OCI-LY7 (cell line): ENCODE results near the gene SNRPB. TPM values are rescaled to one million over a fixed set of nuclear protein-coding genes. Genes with fewer than 3 reads are reported as not detected.

ENCODE experiments used
- BruUV-seq: library from RNA; stranded (reverse); fragments of 400-500 nt; replicated peaks from 2 replicates; lab custom pipeline; 2021; lab: Mats Ljungman, UMichigan
- CTCF ChIA-PET: fragments of 300-600 bp; sonication (Branson Sonifier 250); formaldehyde crosslinking; loops from one replicate; lab custom pipeline; 2022; ENCODE audit warnings: antibody characterized with exemption; ENCODE audit not compliant: unreplicated experiment; lab: Charles Lee
- POLR2A ChIA-PET: fragments of 300-600 bp; sonication (Branson Sonifier 250); formaldehyde crosslinking; loops from one replicate; lab custom pipeline; 2022; ENCODE audit warnings: antibody characterized with exemption; lab: Charles Lee
- DNase-seq: peaks from one replicate; pipeline ENCODE4 v3.0.0-alpha.2; 2015; ENCODE audit warnings: low spot score
- H2AFZ ChIP-seq: fragments of 200-600 bp; sonication (generic), shearing (Covaris generic); 2 replicates; pipeline ENCODE4 v1.6.1; 2014; ENCODE audit warnings: mild to moderate bottlenecking, antibody characterized with exemption, low read length, moderate library complexity
- H3K27ac ChIP-seq: fragments of 200-600 bp; sonication (generic); 2 replicates; pipeline ENCODE4 v1.5.1; 2014; ENCODE audit warnings: mixed run types, low read depth, mild to moderate bottlenecking, moderate library complexity, low read length, inconsistent platforms; ENCODE audit not compliant: poor library complexity, severe bottlenecking
- H3K36me3 ChIP-seq: fragments of 200-600 bp; sonication (generic); 2 replicates; pipeline ENCODE4 v1.6.1; 2014; ENCODE audit warnings: mild to moderate bottlenecking, antibody characterized with exemption, low read length, moderate library complexity, mixed read lengths; ENCODE audit not compliant: insufficient read depth
- H3K4me1 ChIP-seq: fragments of 200-600 bp; sonication (generic); 2 replicates; pipeline ENCODE4 v1.5.1; 2014; ENCODE audit warnings: mild to moderate bottlenecking, low read length; ENCODE audit not compliant: insufficient read depth, poor library complexity, severe bottlenecking
- H3K4me2 ChIP-seq: fragments of 200-600 bp; sonication (generic); 2 replicates; pipeline ENCODE4 v1.6.1; 2014; ENCODE audit warnings: mild to moderate bottlenecking, low read length
- H3K4me3 ChIP-seq: fragments of 200-600 bp; sonication (generic); 2 replicates; pipeline ENCODE4 v1.5.1; 2014; ENCODE audit warnings: mild to moderate bottlenecking, low read depth, low read length; ENCODE audit not compliant: poor library complexity, severe bottlenecking
- H3K79me2 ChIP-seq: fragments of 200-600 bp; sonication (generic); 2 replicates; pipeline ENCODE4 v1.6.1; 2016; ENCODE audit warnings: low read depth, mild to moderate bottlenecking, low read length, moderate library complexity, mixed read lengths; ENCODE audit not compliant: insufficient read depth
- H3K9me2 ChIP-seq: fragments of 200-600 bp; sonication (generic); 2 replicates; pipeline ENCODE4 v1.6.1; 2016; ENCODE audit warnings: mild to moderate bottlenecking, low read length, mixed read lengths; ENCODE audit not compliant: insufficient read depth
- H3K9me3 ChIP-seq: fragments of 200-600 bp; sonication (generic); 2 replicates; pipeline ENCODE4 v1.6.1; 2014; ENCODE audit warnings: mild to moderate bottlenecking, mixed run types, low read length, mixed read lengths
- H4K20me1 ChIP-seq: fragments of 200-600 bp; sonication (generic); 2 replicates; pipeline ENCODE4 v1.6.1; 2014; ENCODE audit warnings: mild to moderate bottlenecking, antibody characterized with exemption, low read length, moderate library complexity, mixed read lengths; ENCODE audit not compliant: insufficient read depth
- CTCF ChIP-seq: fragments of 200-600 bp; sonication (generic); conservative IDR thresholded peaks from 2 replicates; pipeline ENCODE4 v1.5.1; 2014; ENCODE audit warnings: mild to moderate bottlenecking, antibody characterized with exemption, low read length, moderate library complexity, mixed read lengths
- EZH2phosphoT487 ChIP-seq: fragments of 200-600 bp; sonication (generic); IDR thresholded peaks from 2 replicates; pipeline ENCODE4 v1.6.1; 2018; ENCODE audit warnings: low read depth, borderline replicate concordance, mild to moderate bottlenecking, mixed run types, antibody characterized with exemption, low read length, moderate library complexity, mixed read lengths
- intact Hi-C: fragments of 100-400 bp; cut with micrococcal nuclease; formaldehyde crosslinking; loops from one replicate; pipeline ENCODE4 v1.10.0; 2022; ENCODE audit not compliant: unreplicated experiment
- total RNA-seq, 2 experiments: library from RNA; depleted of rRNA in 1 of 2; stranded (reverse); fragments of >200 nt in 1 of 2; shearing (Covaris generic) in 1 of 2; gene quantifications; 2 replicates each; pipeline ENCODE4 v1.2.3, GENCODE V29; 2014 to 2022

The SNRPB gene
- total RNA-seq, 2 experiments from 2014 or later, result 351 to 516 TPM

GRCh38 chr20:2458919-2459499 is 11.6 kb downstream of the SNRPB start:
- Histone ChIP-seq H3K36me3 (peaks cover 71% of the 10 kb centered on the region), H2AFZ (no peak overlapping the region), H3K4me1 (no peaks in the 10 kb centered on the region), H4K20me1 (peaks cover 3% of the 10 kb centered on the region; the same call in 1 of the 2 replicates), H3K4me3 (no peak overlapping the region), H3K27ac (no peak overlapping the region), H3K4me2 (no peak overlapping the region), H3K9me2 (no peaks in the 10 kb centered on the region), H3K9me3 (no peaks in the 10 kb centered on the region), H3K79me2 (peaks cover under 1% of the 10 kb centered on the region; the same call in 1 of the 2 replicates)
- CTCF ChIA-PET, result no interaction called here
- DNase-seq, result no peak
- intact Hi-C loops, result no loop called here
- no TSS peak for BruUV-seq
- TF ChIP-seq CTCF (no peak), EZH2phosphoT487 (no peak)
- POLR2A ChIA-PET, result no interaction called here

GRCh38 chr20:2455771-2456497 is 14.7 kb downstream of the SNRPB start:
- Histone ChIP-seq H3K36me3 (peaks cover 40% of the 10 kb centered on the region), H3K9me2 (no peaks in the 10 kb centered on the region), H3K27ac (no peak overlapping the region), H3K79me2 (no peaks in the 10 kb centered on the region), H2AFZ (no peak overlapping the region), H3K9me3 (no peaks in the 10 kb centered on the region), H3K4me1 (no peaks in the 10 kb centered on the region), H4K20me1 (no peaks in the 10 kb centered on the region), H3K4me2 (no peak overlapping the region), H3K4me3 (no peak overlapping the region)
- no peak for TF ChIP-seq EZH2phosphoT487
- TF ChIP-seq CTCF, result no peak
- CTCF ChIA-PET, result no interaction called here
- DNase-seq, result no peak
- POLR2A ChIA-PET, result interaction anchor here (1.2 kb wide), 1 partner anchor 13 kb away, joined by 3 read pairs; no protein-coding TSS in a partner anchor
- intact Hi-C loops, result no loop called here
- no TSS peak for BruUV-seq

- no peaks in the 10 kb centered on the region for H3K79me2 ChIP-seq
- ChIA-PET POLR2A (no interaction called here), CTCF (no interaction called here)
- peaks cover 19% of the 10 kb centered on the region for H3K36me3 ChIP-seq
- TF ChIP-seq CTCF, result no peak
- no peak for TF ChIP-seq EZH2phosphoT487
- H3K4me2 ChIP-seq, result no peak overlapping the region
- H4K20me1 ChIP-seq, result no peaks in the 10 kb centered on the region
- BruUV-seq, result no TSS peak
- H3K9me2 ChIP-seq, result no peaks in the 10 kb centered on the region
- no peaks in the 10 kb centered on the region for H3K4me1 ChIP-seq
- intact Hi-C loops, result loop anchor here (5.0 kb wide), 2 partner anchors 246 to 486 kb away; no protein-coding TSS in a partner anchor
- H3K9me3 ChIP-seq, result no peaks in the 10 kb centered on the region
- H3K27ac ChIP-seq, result no peak overlapping the region
- no peak for DNase-seq
- no peak overlapping the region for H3K4me3 ChIP-seq
- no peak overlapping the region for H2AFZ ChIP-seq
Measured at GRCh38 chr20:2453792-2454191, 16.8 kb downstream of the SNRPB start.
